GM19328 (cell line): ENCODE results near the gene CORO2B.
"Not testable (repeated sequence)": the region's sequence is repeated elsewhere in the genome, so short reads cannot be mapped to it uniquely, and the experiment has no call there.

Experiments
- ATAC-seq: cut with Tn5 transposase; IDR thresholded peaks from one replicate; pipeline ENCODE4 v1.9.1; 2021; ENCODE audit warnings: mild to moderate bottlenecking, moderate library complexity; ENCODE audit not compliant: unreplicated experiment

The CORO2B gene

GRCh38 chr15:68719672-68720071 lies 140.9 kb downstream of the CORO2B start:
- ATAC-seq: no peak

- no peak for ATAC-seq
Observed at GRCh38 chr15:68721886-68722285, 143.1 kb downstream of the CORO2B start.

GRCh38 chr15:68725736-68726135 lies 146.9 kb downstream of the CORO2B start:
- no peak for ATAC-seq

DNA sequence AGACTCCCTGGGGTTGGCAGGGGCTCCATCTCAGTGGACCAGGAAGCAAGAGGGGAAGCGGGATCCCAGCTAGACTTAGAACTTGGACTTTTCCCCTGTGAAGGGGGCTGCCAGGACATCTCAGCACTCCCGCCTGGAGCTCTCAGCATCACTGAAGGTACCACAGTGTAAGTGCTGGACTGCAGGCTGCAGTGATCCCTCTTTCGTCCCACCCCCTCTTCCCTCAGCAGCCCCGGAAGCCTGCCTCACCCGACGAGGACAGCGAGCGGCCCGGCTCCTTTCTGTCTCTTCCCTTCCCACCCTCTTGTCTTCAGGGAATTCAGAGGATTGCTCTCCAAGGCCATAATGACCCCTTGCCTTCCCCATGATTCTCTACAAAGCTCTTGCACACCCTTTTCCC lies 147.5 kb downstream of the CORO2B start:
- ATAC-seq: no peak

DNA sequence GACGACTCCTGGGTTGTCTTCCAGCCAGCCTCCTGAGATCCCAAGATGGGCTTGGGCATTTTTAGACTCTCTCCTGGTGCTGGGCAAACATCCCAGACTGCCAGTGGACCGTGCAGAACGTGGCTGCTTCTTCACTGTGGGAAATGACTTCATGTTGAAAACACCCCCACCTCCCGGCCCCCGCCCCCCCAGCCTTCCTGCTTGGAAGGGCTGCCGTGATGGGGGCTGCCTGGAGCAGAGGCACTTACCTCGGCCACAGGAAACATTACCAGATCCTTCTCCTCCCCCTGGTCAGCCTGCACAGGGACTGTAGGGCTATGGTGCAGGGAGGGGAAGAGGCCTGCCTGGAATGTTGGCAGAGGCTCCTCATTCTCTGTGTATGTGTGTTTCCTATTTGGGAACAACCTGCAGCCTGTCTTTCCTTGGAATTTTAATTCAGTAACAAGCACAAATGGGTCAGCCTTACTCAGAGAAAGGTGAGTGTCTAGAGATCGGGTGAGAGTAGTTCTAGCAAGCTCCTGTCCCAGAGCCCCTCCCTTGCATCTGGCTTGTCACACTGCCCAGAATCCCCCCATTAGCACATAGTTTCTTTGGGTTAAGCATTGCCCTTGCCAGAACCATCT lies 151.1 kb downstream of the CORO2B start:
- no peak for ATAC-seq

DNA sequence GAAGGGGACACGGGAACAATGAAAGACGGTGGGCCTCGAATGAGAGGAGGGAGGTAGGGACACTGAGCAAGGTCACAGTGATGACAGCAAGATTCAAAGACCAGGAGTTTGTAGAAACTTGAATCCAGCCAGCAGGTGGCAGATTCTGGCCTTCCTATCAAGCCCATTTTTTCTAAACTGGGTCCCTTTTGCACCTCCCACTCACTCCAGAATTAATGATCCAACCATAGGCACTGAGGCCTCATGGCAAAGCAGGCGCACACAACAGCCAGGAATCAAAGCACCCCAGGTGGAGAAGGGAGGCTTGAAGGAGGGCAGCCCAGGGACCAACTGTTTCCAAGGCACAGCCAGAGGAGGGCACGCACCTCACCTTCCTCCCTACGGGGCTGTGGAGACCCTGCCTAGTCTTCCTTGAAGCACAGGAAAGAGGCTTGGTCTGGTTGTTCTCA lies 151.7 kb downstream of the CORO2B start:
- no peak for ATAC-seq

GRCh38 chr15:68730976-68731897 lies 152.4 kb downstream of the CORO2B start:
- no peak for ATAC-seq

DNA sequence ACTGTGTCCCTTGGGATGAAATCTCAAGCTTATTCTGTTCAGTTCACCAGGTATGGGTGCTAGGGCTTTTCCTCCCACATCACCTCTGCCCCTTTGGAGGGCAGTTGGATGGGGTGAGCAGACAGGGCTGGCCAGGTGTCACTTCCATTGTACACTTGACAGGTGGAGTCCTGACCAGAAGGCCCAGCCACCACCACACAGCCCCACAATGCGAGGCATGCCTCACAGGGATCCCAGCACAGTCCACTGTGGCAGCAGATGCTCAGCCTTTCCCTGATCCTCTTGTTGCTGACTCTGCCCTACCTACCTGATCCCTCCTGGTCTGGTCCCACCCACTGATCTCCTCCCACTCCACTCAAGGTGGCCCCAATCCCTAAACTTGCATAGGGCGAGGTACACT lies 153.7 kb downstream of the CORO2B start:
- no peak for ATAC-seq

DNA sequence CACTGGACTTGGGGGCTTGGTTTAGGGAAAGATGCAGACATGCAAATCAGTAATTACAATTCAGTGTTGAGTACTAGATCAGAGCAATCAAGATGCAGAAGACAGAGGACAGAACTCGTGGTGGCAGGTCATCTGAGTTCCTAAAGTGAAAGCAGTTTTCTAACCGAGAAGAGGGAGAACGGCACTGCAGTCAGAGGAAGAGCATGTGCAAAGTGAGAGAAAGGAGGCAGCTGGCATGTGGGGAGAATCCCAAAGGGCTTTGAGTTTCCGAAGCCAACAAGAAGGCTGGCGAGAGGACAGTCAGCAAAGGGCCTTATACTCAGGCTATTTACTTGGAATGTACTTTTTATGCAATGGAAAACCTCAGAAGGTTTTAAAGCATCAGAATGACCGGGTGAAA lies 154.9 kb downstream of the CORO2B start:
- no peak for ATAC-seq

GRCh38 chr15:68734352-68734751 lies 155.6 kb downstream of the CORO2B start:
- no peak for ATAC-seq

DNA sequence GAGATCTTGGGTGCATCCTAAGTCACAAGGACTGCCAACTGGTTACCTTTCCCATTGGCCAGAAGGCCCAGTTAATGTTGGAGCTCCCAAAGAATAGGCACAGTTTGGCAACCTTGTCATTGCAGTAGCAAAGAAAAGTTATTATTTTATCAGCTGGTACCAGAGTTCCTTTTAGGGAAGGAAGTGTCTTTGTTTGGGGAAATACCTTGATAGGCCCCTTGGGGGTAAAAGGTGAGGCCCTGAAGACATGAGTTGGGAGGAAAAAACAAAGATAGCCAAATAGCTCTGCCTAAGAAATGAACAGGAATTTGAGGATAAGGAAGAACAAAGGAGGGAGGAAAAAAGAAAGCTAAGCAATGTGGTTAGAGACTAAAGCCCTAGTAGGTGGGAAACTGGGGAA lies 156.1 kb downstream of the CORO2B start:
- no peak for ATAC-seq

DNA sequence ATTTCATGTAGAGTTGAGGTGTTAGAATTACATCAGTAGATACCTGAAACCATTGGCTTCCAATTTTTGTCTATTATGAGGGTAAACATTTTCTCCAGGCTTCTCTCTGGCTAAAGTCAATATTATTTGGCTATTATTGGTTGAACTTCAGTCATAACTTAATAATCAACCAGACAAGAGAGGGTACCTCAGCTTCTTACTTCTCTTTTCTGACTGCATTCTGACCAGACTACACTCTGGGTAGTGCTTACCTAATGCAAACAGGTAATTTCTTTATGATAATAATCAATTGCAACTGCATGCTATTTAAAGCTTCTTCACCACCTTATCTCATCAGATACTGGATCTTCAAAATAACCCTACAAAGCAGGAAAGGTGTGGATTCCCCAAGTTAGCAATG lies 156.8 kb downstream of the CORO2B start:
- no peak for ATAC-seq

DNA sequence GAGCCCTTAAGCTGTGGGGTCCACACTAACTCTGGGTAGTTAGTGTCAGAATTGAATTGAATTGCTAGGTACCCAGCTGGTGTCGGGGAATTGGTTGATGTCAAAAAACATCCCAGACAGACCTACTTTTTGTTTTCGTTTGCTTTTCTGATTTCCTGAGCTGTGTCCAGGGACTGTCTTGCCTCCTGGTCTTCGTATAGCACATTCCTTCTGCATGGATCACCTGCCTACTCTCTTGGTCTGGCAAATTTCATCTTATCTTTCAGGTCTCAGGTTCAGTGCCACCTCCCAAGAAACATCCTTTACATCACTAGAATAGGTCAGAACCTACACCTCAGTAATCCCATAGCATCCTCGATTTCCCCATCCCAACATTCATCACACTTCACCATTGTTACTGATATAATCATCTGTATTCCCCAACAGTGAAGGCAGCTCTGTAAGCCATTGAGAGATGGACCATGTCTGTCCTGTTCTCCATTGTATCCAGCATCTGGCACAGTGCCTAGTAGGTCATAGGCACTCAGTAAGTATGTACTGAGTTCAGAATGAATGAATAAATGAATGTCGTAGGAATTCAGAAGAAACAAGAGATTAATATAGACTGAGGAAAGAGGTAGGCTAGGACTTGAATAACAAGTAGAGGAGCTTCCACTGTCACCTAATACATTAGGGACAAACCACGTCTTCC lies 160.7 kb downstream of the CORO2B start:
- ATAC-seq: no peak

- no peak for ATAC-seq
Observed at GRCh38 chr15:68743256-68743655, 164.5 kb downstream of the CORO2B start.

DNA sequence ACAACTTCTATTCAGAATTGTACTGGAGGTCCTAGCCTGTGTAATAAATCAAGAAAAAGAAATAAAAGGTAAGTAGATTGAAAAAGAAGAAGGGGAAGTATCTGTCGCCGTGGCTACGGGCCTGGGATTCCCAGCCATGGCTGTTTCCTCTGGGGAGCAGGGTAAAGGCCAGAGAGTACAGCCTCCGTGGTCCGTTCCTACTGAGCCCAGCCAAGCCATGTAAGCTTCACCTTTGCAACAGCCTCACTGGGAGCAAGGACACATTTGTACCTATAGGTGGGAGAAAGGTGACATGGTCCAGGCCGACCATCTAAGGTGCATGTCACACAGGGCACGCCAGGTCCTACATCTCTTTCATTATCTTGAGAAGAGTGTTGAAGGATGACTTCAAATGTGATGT lies 170.6 kb downstream of the CORO2B start:
- no peak for ATAC-seq

DNA sequence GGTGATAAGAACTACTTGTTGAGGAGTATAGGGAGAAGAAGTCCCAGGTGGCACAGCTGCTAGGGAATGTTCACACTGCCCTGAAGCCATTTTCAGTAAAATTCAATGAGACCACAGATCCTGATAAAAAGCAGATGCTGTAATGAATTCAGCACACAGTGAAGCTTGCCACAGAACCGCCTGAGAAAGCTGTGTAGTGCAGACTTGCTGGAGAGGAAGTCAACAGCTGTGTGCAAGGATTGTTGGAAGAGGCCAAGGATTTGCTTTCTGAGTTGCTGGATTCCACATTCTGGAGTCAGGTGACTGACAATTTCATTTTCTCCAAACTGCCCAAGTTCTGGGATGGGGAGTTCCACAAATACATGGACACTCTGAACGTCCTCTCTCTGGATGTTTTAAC lies 171.0 kb downstream of the CORO2B start:
- ATAC-seq: no peak

DNA sequence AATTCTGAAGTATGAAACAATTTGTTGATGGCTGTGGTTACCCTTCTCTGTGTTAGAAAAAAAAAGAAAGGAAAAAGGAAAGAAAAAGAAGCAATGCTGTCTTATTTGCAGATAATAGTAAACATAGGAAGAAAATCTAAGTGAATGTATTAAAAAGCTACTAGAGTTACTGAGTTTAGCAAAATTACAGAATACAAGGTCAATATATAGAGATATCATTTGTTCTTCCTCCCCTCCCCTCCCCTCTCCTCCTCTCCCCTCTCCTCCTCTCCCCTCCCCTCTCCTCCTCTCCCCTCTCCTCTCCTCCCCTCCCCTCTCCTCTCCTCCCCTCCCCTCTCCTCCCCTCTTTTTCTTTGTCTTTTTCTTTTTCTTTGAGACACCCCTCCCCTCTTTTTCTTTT lies 172.8 kb downstream of the CORO2B start:
- no peak for ATAC-seq

DNA sequence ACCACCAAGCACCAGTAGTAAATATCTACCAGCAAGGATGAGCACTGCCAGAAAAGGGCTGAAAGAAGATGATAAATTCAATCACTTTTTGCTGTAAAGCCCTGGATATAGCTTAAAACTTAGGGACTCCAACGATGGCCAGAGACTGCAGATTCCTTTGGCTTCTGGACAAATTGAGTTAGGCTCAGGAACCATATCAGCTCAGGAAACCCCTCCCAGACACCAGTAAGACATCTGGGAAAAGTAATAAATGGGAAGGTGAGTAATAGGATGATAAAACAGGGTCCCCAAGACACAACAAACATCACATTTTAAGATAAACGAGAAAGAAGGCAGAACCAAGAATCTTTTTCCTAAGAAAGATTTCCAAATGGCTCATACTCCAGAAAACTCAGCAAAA lies 176.9 kb downstream of the CORO2B start:
- no peak for ATAC-seq

DNA sequence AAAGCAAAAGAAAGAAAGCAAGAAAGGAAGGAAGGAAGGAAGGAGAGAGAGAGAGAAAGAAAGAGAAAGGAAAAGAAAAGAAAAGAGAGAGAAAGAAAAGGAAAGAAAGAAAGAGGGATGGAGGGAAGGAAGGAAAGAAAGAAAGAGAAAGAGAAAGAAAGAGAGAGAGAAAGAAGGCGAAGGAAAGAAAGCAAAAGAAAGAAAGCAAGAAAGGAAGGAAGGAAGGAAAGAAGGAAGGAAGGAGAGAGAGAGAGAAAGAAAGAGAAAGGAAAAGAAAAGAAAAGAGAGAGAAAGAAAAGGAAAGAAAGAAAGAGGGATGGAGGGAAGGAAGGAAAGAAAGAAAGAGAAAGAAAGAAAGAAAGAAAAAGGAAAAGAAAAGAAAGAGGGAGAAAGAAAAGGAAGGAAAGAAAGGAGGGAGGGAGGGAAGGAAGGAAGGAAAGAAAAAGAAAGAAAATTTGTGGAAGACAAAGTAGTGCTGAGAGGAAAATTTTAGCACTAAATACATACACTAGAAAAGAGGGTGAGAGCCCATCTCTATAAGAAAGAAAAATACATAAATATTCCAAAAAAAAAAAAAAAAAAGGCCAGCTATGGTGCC lies 181.3 kb downstream of the CORO2B start:
- ATAC-seq: not testable (repeated sequence)

DNA sequence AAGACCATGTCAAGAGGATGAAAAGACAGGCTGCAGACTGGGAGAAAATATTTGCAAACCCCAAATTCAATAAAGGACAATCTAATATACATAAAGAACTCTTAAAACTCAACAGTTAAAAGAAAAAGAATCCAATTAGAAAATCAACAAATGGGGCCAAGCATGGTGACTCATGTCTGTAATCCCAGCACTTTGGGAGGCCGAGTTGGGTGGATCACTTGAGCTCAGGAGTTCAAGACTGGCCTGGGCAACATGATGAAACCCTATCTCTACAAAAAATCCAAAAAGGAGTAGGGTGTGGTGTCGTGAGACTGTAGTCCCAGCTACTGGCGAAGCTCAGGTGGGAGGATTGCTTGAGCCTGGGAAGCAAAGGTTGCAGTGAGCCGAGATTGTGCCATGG lies 184.3 kb downstream of the CORO2B start:
- no peak for ATAC-seq

GRCh38 chr15:68764090-68764489 lies 185.3 kb downstream of the CORO2B start:
- ATAC-seq: no peak
